SK-N-MC (cell line): ENCODE measurements around the gene HNRNPF.
"Not testable (repeated sequence)": the region's sequence is repeated elsewhere in the genome, so short reads cannot be mapped to it uniquely, and the experiment has no call there.

Experiments used
- DNase-seq: peaks from one replicate; pipeline ENCODE4 v3.0.0-alpha.2; 2011; ENCODE audit warnings: low read depth, low spot score
- H3K27ac ChIP-seq: fragments of 200-600 bp; sonication (generic); 2 replicates; pipeline ENCODE4 v1.5.1; 2016; ENCODE audit warnings: mixed run types
- H3K36me3 ChIP-seq: fragments of 200-600 bp; sonication (generic); 2 replicates; pipeline ENCODE4 v1.6.1; 2017; ENCODE audit warnings: antibody characterized with exemption, low read length, mixed read lengths; ENCODE audit not compliant: insufficient read depth
- H3K4me3 ChIP-seq: fragments of 200-600 bp; sonication (generic); 2 replicates; pipeline ENCODE4 v1.5.1; 2016
- H3K9ac ChIP-seq: fragments of 200-600 bp; sonication (generic); 2 replicates; pipeline ENCODE4 v1.8.0; 2017; ENCODE audit warnings: mixed run types, mixed read lengths; ENCODE audit not compliant: insufficient read length
- H3K9me3 ChIP-seq: fragments of 200-600 bp; sonication (generic); 2 replicates; pipeline ENCODE4 v1.6.1; 2017; ENCODE audit warnings: low read depth, mild to moderate bottlenecking, antibody characterized with exemption, low read length, moderate library complexity, mixed read lengths
- EZH2 ChIP-seq: fragments of 200-600 bp; sonication (generic); IDR thresholded peaks from one replicate; pipeline ENCODE4 v1.6.1; 2017; ENCODE audit warnings: antibody characterized with exemption
- FOXP2 ChIP-seq: optimal IDR thresholded peaks from 2 replicates; pipeline ENCODE3; 2011; ENCODE audit warnings: mild to moderate bottlenecking, moderate library complexity; ENCODE audit not compliant: insufficient read depth; ENCODE audit errors: extremely low read length, control extremely low read depth
- POLR2AphosphoS5 ChIP-seq: IDR thresholded peaks from 2 replicates; pipeline ENCODE4 v1.6.1; 2012; ENCODE audit warnings: mild to moderate bottlenecking, low read depth, low read length, borderline replicate concordance

HNRNPF gene

DNA sequence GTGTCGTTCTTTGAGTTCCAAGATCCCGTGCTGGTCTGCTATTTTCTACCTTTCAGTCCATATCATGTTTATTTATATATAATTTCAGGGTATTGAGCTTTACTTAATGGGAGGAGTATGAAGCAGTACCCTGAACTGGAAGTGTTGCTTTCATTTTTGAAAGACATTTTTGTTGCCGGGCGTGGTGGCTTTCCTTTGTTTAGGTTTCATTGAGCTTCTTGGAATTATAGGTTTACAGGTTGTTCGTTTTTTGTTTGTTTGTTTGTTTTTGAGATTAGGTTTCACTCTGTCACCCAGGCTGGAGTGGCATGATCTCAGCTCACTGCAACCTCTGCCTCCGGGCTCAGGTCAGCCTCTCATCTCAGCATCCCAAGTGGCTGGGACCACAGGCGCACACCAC is 35.3 kb upstream of the HNRNPF start:
- Histone ChIP-seq H3K4me3 (no peak overlapping the region), H3K9me3 (no peaks in the 10 kb centered on the region), H3K9ac (no peak overlapping the region), H3K36me3 (no peaks in the 10 kb centered on the region), H3K27ac (no peak overlapping the region)
- TF ChIP-seq FOXP2 = no peak
- TF ChIP-seq EZH2 = no peak
- no peak for TF ChIP-seq POLR2AphosphoS5
- no peak for DNase-seq

DNA sequence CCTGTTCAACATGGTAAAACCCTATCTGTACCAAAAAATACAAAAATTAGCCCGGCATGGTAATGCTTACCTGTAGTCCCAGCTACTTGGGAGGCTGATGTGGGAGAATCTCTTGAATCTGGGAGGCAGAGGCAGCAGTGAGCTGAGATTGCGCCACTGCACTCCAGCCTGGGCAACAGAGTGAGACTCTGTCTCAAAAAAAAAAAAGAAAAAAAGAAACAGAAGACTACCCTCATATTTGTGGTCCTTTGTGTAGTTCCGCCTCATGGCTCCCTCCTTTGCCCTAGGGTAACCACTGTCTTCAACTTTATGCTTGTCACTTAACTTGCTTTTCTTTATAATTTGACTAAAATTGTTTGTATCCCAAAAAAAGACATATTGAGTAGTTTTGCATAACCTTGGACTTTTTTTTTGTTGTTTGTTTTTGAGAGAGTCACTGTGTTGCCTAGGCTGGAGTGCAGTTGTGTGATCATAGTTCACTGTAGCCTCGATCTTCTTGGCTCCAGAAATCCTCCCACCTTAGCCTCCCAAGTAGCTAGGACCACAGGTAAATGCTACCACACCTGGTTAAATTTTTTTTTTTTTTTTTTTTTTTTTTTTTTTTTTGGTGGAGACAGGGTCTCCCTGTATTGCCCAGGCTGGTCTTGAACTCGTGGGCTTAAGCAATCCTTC is 31.6 kb upstream of the HNRNPF start:
- H3K27ac ChIP-seq = no peak overlapping the region
- no peaks in the 10 kb centered on the region for H3K36me3 ChIP-seq
- no peak overlapping the region for H3K4me3 ChIP-seq
- no peak for TF ChIP-seq POLR2AphosphoS5
- H3K9ac ChIP-seq = no peak overlapping the region
- no peaks in the 10 kb centered on the region for H3K9me3 ChIP-seq
- DNase-seq = no peak

DNA sequence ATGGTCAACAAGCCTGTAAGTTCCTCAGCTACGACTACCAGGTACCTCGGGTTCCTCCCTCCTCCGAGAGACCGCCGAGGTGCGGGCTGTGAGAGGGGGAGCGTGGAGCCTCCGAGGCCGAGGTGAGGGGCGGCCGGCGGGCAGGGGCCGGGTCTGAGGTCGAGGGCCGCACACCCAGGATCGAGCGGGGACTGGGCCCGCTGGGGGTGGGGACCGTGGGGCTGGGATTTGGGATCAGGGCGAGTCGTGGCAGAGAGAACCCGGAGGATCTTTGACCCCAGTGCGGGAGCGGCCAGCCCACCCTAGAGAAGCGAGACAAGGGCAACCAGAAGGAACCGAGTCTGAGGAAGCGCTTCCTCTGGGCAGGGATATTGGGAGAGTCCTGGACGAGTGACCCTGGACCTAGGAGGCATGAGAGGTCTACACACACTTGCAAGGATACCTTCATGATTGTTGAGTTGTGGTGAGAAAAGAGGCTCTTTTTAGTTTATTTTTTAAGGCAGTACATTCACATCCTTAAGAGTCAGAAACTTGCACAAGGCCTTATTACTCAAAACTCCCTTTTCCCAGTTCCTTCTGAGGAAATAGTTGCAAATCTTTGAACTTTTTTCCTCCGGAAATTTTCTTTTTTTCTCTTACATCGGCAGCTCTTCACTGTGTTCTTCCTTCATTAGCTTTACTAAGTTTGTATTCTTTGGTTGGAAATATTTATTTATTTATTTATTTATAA is 28.3 kb upstream of the HNRNPF start:
- Histone ChIP-seq H3K36me3 (no peaks in the 10 kb centered on the region), H3K4me3 (peak overlapping the region; percentile 85), H3K9me3 (no peaks in the 10 kb centered on the region), H3K27ac (no peak overlapping the region), H3K9ac (no peak overlapping the region)
- TF ChIP-seq POLR2AphosphoS5 (no peak), EZH2 (no peak), FOXP2 (no peak)
- no peak for DNase-seq

DNA sequence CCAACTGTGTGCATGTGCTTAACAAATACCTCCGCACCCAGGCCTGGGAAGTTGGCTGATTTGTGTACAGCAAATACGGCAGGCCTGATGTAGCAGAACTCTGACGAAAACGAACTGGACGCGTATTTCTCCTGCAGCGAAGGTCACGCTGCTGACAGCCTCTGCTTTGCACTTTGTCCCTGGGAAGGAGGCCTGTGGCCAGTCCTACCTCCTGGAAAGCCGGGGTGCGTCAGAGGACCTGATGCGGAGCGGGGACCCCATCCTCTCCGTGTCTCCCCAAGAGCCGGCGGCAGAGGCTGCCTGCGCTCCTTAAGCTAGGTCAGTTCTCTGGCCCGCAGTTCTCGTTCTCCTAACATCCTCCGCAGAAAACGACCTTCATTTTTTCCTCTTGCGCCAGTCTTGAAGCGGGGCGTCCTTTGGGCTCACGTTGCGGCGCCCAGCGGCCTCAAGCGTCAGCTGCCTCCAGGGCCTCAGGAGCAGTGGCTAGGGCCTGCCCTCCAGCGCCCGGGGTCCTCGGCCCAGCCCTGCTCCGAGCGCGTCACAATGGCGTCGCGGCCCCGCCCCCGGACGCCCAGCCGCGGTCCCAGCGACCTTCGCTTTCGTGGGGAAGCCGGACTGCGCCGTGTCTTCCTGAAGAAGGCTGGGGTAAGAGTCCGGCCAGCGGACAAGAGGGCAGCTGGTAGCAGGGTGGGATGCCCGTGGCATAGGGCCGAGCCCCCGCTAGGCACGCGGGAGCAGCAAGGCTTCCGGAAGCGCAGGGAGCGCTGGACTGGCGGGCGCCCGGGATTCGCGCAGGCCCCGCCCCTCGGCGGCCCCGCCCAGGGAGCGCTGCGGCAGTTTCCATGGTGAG is 27.5 kb upstream of the HNRNPF start, which contains the start of gene ZNF487:
ZNF487 (plus strand) TSS at position 821 of the 850 bp plus-strand sequence. CDS start 38,703 bp downstream, outside the sequence.
- H3K4me3 ChIP-seq = peak within 1 kb of the TSS; percentile 85
- TF ChIP-seq EZH2 (no peak), POLR2AphosphoS5 (peak; percentile 65), FOXP2 (no peak)
- peak within 1 kb of the TSS; percentile 62 for H3K27ac ChIP-seq
- no peaks in the 10 kb centered on the region for H3K9me3 ChIP-seq
- DNase-seq = no peak
- peak within 1 kb of the TSS; percentile 81 for H3K9ac ChIP-seq
- H3K36me3 ChIP-seq = no peaks in the 10 kb centered on the region

DNA sequence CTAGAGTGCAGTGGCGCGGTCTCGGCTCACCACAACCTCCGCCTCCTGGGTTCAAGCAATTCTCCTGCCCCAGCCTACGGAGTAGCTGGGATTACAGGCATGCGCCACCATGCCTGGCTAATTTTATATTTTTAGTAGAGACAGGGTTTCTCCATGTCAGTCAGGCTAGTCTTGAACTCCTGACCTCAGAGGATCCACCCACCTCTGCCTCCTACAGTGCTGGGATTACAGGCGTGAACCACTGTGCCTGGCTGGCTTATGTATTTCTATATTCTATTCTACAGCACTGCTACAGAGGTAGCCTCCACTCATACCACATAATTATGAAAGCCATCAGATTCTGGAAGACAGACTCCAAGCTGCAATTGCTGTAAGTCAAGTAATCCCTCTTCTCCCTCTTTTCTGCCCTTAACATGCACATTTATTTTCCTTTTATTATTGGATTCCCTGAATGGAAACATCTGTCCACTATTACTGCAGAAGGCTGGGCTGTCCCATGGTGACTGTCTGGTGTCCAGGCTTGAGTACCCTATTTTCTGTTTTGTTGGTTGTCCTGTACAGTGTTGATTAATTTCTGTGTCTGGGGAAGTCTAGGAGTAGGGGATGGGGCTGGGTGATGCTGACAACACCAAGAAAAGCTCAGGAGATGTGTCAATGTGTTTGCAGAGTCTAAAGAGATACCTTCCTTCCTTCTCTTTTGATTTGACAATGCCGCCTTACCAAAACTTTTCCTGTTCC is 22.1 kb upstream of the HNRNPF start:
- Histone ChIP-seq H3K36me3 (no peaks in the 10 kb centered on the region), H3K4me3 (no peak overlapping the region), H3K9ac (no peak overlapping the region), H3K27ac (no peak overlapping the region), H3K9me3 (no peaks in the 10 kb centered on the region)
- TF ChIP-seq EZH2 (no peak), POLR2AphosphoS5 (no peak), FOXP2 (no peak)
- no peak for DNase-seq

DNA sequence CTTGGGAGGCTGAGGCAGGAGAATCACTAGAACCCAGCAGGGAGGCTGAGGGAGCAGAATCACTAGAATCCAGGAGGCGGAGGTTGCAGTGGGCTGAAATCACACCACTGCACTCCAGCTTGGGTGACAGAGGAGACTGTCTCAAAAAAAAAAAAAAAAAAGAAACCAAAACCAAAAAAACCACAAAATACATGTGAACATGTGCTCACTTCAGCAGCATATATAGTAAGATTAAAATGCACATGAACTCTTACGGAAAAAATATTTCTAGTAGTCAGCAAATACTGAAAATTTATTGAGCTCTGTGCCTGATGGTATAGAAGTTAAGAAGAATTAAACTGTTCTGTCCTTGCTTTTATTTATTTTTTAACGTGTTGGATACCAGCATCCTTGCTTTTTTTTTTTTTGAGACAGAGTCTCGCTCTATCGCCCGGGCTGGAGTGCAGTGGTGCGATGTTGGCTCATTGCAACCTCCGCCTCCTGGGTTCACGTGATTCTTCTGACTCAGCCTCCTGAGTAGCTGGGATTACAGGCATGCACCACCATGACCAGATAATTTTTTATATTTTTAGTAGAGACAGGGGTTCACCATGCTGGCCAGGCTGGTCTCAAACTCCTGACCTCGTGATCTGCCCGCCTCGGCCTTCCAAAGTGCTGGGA is 18.3 kb upstream of the HNRNPF start:
- H3K27ac ChIP-seq = no peak overlapping the region
- H3K36me3 ChIP-seq = no peaks in the 10 kb centered on the region
- DNase-seq = no peak
- TF ChIP-seq EZH2 (no peak), FOXP2 (no peak), POLR2AphosphoS5 (no peak)
- H3K9ac ChIP-seq = no peak overlapping the region
- H3K9me3 ChIP-seq = no peaks in the 10 kb centered on the region
- no peak overlapping the region for H3K4me3 ChIP-seq

DNA sequence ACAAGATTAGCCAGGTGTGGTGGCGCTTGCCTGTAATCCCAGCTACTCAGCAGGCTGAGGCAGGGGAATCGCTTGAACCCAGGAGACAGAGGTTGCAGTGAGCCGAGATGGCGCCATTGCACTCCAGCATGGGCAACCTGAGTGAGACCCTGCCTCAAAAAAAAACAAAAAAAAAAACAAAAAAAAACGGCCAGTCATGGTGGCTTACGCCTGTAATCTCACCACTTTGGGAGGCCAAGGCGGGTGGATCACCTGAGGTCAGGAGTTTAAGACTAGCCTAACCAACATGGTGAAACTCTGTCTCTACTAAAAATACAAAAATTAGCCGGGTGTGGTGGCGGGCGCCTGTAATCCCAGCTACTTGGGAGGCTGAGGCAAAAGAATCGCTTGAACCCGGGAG is 17.5 kb upstream of the HNRNPF start:
- H3K36me3 ChIP-seq, H3K4me3 ChIP-seq, H3K9me3 ChIP-seq, DNase-seq, H3K27ac ChIP-seq, H3K9ac ChIP-seq: not testable (repeated sequence)
